Mesothelial cell of epicardium (in vitro differentiated cells): ENCODE results near the gene SLC12A7. TPM values are rescaled to one million over a fixed set of nuclear protein-coding genes. Genes with fewer than 3 reads are reported as not detected.

Experiments used
- DNase-seq, 2 experiments: peaks; one replicate each; pipeline ENCODE4 v3.0.0; 2021; ENCODE audit warnings: low spot score in 2 of 2; ENCODE audit not compliant: unreplicated experiment in 2 of 2
- H3K27ac Mint-ChIP-seq: 2 replicates; pipeline ENCODE4 v1.8.0; 2021; ENCODE audit warnings: mixed read lengths
- H3K27me3 Mint-ChIP-seq: 2 replicates; pipeline ENCODE4 v1.8.0; 2021; ENCODE audit warnings: low read depth, mixed read lengths
- H3K36me3 Mint-ChIP-seq: 2 replicates; pipeline ENCODE4 v1.8.0; 2021; ENCODE audit warnings: mixed read lengths
- H3K4me1 Mint-ChIP-seq: 2 replicates; pipeline ENCODE4 v1.8.0; 2021; ENCODE audit warnings: mixed read lengths
- H3K4me3 Mint-ChIP-seq: 2 replicates; pipeline ENCODE4 v1.8.0; 2021; ENCODE audit warnings: mild to moderate bottlenecking, moderate library complexity, mixed read lengths
- H3K9me3 Mint-ChIP-seq: 2 replicates; pipeline ENCODE4 v1.8.0; 2021; ENCODE audit warnings: mixed read lengths
- CTCF ChIP-seq: fragments of 200-600 bp; sonication (generic); IDR thresholded peaks from one replicate; pipeline ENCODE4 v1.5.0; 2021; ENCODE audit warnings: antibody characterized with exemption; ENCODE audit not compliant: unreplicated experiment
- total RNA-seq: library from RNA; stranded (reverse); gene quantifications from 3 replicates; pipeline ENCODE4 v1.2.1, GENCODE V29; 2021

The SLC12A7 gene
- total RNA-seq, 1 donor from 2014 or later: 34.9 TPM

GRCh38 chr5:1034421-1034905, 77.4 kb downstream of the SLC12A7 start:
- no peak overlapping the region for H3K27ac Mint-ChIP-seq
- no peak for DNase-seq

DNA sequence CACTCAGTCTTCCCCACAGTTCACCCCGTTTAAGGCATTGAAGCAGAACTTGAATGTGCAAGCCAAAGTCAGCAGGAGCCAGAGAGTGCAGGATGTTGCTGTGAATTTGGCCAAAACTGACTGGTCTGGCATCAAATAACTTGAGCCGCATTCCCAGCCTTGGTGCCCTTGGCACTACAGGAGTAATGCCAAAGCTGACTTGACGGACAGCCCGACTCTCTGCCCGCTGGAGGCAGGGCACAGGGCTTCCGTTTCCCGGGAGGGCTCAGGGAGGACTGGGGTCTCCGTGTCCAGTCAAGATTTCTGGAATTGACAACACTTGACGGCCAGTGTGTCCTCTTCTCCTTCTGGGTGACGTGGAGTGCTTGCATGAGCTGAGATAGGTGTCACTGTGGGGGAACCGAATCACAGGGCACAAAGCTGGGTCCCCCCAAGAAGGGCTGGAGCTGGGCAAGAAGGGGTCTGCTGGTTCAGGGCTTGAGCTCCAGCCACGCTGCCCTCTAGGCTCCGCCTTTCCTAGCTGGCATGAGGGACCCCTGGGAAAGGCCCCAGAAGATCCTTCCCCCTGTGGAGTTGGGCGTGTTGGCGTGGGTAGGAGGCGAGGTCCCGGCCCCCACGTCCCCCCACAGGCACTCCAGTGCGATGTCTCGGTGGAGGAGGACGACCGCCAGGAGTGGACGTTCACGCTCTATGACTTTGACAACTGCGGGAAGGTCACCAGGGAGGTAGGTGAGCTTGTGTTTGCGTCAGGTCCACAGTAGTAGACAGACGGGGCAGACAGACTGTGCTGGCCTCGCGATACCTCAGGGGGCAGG, 78.0 kb downstream of the SLC12A7 start:
- Mint-ChIP-seq H3K27ac (no peak overlapping the region), H3K4me3 (no peak overlapping the region), H3K36me3 (peaks cover 8% of the 10 kb centered on the region), H3K27me3 (peaks cover 8% of the 10 kb centered on the region), H3K4me1 (peaks cover 4% of the 10 kb centered on the region), H3K9me3 (no peaks in the 10 kb centered on the region)
- DNase-seq: no peak
- TF ChIP-seq CTCF: no peak

More at GRCh38 chr5:1034421-1034905, 77.4 kb downstream of the SLC12A7 start:
- TF ChIP-seq CTCF: no peak
- Mint-ChIP-seq H3K4me3 (no peak overlapping the region), H3K4me1 (no peaks in the 10 kb centered on the region), H3K9me3 (no peaks in the 10 kb centered on the region), H3K27me3 (peaks cover 4% of the 10 kb centered on the region), H3K36me3 (peaks cover 8% of the 10 kb centered on the region)

DNA sequence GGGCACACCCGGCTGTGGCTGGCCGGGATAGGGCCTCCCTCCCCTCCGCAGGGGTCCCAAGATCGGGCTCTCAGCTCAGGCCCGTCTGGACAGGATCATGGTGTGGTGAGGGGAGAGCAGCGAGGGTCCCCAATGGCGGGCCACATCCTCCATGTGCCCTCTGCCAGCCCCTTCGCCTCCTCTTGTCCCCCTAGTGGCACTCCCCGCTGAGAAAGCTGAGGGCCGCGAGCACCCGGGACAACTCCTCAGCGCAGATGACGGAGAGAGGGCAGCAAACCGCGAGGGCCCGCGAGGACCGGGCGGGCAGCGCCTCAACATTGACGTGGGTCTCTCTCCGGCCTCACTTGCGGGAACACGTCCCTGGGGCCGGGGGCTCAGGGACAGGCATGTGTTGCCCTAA, 78.7 kb downstream of the SLC12A7 start:
- peaks cover 4% of the 10 kb centered on the region for H3K36me3 Mint-ChIP-seq
- H3K9me3 Mint-ChIP-seq: no peaks in the 10 kb centered on the region
- H3K4me3 Mint-ChIP-seq: no peak overlapping the region
- TF ChIP-seq CTCF: no peak
- H3K27me3 Mint-ChIP-seq: peaks cover 8% of the 10 kb centered on the region
- H3K4me1 Mint-ChIP-seq: peaks cover 4% of the 10 kb centered on the region
- H3K27ac Mint-ChIP-seq: no peak overlapping the region
- DNase-seq: no peak

DNA sequence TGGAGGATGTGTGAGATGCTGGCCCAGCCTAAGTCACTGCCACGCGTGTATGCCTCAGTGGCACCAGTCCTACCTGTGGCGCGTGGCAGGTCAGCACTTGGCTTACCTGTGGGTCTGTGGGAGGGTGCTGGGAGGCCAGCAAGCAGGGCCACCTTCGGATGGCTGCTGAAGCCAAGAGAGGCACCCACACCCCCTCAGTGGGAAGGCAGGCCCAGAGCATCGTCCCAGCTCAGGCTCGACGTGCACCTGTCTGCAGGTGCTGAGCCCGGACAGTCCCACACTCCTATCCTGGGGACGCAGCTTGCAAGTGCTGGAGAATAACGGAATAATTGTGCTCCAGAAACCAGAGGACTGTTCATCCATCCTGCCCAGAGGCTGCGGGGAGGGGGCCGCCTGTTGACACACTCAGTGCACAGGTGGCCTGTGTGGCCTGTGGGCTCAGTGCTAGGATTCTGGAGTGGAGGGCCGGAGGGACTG, 79.3 kb downstream of the SLC12A7 start:
- H3K27ac Mint-ChIP-seq: no peak overlapping the region
- no peak overlapping the region for H3K4me3 Mint-ChIP-seq
- H3K36me3 Mint-ChIP-seq: peaks cover 4% of the 10 kb centered on the region
- H3K4me1 Mint-ChIP-seq: peaks cover 4% of the 10 kb centered on the region
- no peak for DNase-seq
- no peaks in the 10 kb centered on the region for H3K9me3 Mint-ChIP-seq
- H3K27me3 Mint-ChIP-seq: peaks cover 11% of the 10 kb centered on the region
- TF ChIP-seq CTCF: no peak

GRCh38 chr5:1032011-1032410, 79.9 kb downstream of the SLC12A7 start:
- Mint-ChIP-seq H3K36me3 (peaks cover 4% of the 10 kb centered on the region), H3K4me3 (no peak overlapping the region), H3K27ac (no peak overlapping the region), H3K9me3 (no peaks in the 10 kb centered on the region), H3K4me1 (peaks cover 4% of the 10 kb centered on the region), H3K27me3 (peaks cover 11% of the 10 kb centered on the region)
- no peak for TF ChIP-seq CTCF
- DNase-seq: no peak
